HEK293T (cell line): ENCODE measurements around the gene LTA.

Source experiments
- CTCF ChIA-PET: fragments of 350-600 bp; formaldehyde crosslinking; extraction: SDS; loops from one replicate; lab custom pipeline; 2021; ENCODE audit warnings: antibody characterized with exemption, inconsistent platforms; lab: Yijun Ruan, JAX
- POLR2A ChIA-PET: fragments of 350-600 bp; formaldehyde crosslinking; extraction: SDS; loops from one replicate; lab custom pipeline; 2020; ENCODE audit warnings: antibody characterized with exemption, inconsistent platforms; lab: Yijun Ruan, JAX
- DNase-seq: peaks from one replicate; pipeline ENCODE4 v3.0.0; 2012; ENCODE audit warnings: mixed read lengths; ENCODE audit errors: extremely low spot score
- ARNT ChIP-seq: fragments of 450-650 bp; IDR thresholded peaks from 2 replicates; pipeline ENCODE4 v1.6.1; 2017; ENCODE audit warnings: mild to moderate bottlenecking
- BHLHE40 ChIP-seq: fragments of 450-650 bp; IDR thresholded peaks from 2 replicates; pipeline ENCODE4 v1.6.1; 2016; ENCODE audit warnings: mild to moderate bottlenecking, moderate library complexity, borderline replicate concordance
- CTBP1 ChIP-seq: fragments of 450-650 bp; IDR thresholded peaks from 2 replicates; pipeline ENCODE4 v1.6.1; 2016; ENCODE audit warnings: borderline replicate concordance
- ELF4 ChIP-seq: fragments of 450-650 bp; IDR thresholded peaks from 2 replicates; pipeline ENCODE4 v1.6.1; 2017; ENCODE audit warnings: antibody characterized with exemption
- FOXA1 ChIP-seq: fragments of 450-650 bp; IDR thresholded peaks from 2 replicates; pipeline ENCODE4 v1.6.1; 2016; ENCODE audit warnings: mild to moderate bottlenecking
- FOXK2 ChIP-seq: fragments of 450-650 bp; IDR thresholded peaks from 2 replicates; pipeline ENCODE4 v1.6.1; 2016; ENCODE audit warnings: mild to moderate bottlenecking
- FOXM1 ChIP-seq: fragments of 450-650 bp; IDR thresholded peaks from 2 replicates; pipeline ENCODE4 v1.6.1; 2017; ENCODE audit warnings: mild to moderate bottlenecking, borderline replicate concordance
- HDGF ChIP-seq: fragments of 450-650 bp; IDR thresholded peaks from 2 replicates; pipeline ENCODE4 v1.6.1; 2017; ENCODE audit warnings: antibody characterized with exemption, borderline replicate concordance
- L3MBTL2 ChIP-seq: fragments of 450-650 bp; conservative IDR thresholded peaks from 2 replicates; pipeline ENCODE4 v1.6.1; 2016; ENCODE audit warnings: mild to moderate bottlenecking
- LEF1 ChIP-seq: fragments of 450-650 bp; IDR thresholded peaks from 2 replicates; pipeline ENCODE4 v1.6.1; 2017; ENCODE audit warnings: mild to moderate bottlenecking, borderline replicate concordance
- NFRKB ChIP-seq: fragments of 450-650 bp; IDR thresholded peaks from 2 replicates; pipeline ENCODE4 v1.6.1; 2016; ENCODE audit warnings: mild to moderate bottlenecking, moderate library complexity
- PKNOX1 ChIP-seq: fragments of 450-650 bp; IDR thresholded peaks from 2 replicates; pipeline ENCODE4 v1.6.1; 2016
- SP1 ChIP-seq: fragments of 450-650 bp; IDR thresholded peaks from 2 replicates; pipeline ENCODE4 v1.6.1; 2017
- SUZ12 ChIP-seq: fragments of 450-650 bp; IDR thresholded peaks from 2 replicates; pipeline ENCODE4 v1.6.1; 2016; ENCODE audit warnings: mild to moderate bottlenecking
- TARDBP ChIP-seq: fragments of 450-650 bp; IDR thresholded peaks from 2 replicates; pipeline ENCODE4 v1.6.1; 2016
- ZNF384 ChIP-seq: fragments of 450-650 bp; IDR thresholded peaks from 2 replicates; pipeline ENCODE4 v1.6.1; 2016

The LTA gene

GRCh38 chr6:31533455-31533841 lies 38.6 kb upstream of the LTA start:
- CTCF ChIA-PET = no interaction called here
- no peak for DNase-seq
- TF ChIP-seq BHLHE40 (no peak), SUZ12 (no peak), NFRKB (no peak), FOXA1 (no peak), SP1 (no peak), ELF4 (no peak), FOXM1 (no peak), HDGF (no peak), CTBP1 (no peak), ZNF384 (no peak), TARDBP (no peak), L3MBTL2 (no peak), FOXK2 (no peak), PKNOX1 (no peak), ARNT (no peak), LEF1 (no peak)
- POLR2A ChIA-PET = no interaction called here

DNA sequence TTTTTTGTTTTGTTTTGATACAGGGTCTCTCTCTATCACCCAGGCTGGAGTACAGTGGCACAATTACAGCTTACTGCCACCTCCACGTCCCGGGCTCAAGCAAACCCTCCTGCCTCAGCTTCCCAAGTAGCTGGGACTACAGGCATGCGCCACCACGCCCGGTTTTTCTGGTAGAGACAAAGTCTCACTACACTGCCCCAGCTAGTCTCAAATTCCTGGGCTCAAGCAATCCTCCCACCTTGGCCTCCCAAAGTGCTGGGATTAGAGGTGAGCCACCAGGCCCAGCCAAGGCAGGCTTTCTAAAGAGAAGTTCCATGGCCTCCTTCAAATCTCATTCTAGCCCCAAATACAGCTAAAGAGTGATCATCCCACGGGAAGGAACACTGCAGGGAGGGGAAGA lies 38.1 kb upstream of the LTA start:
- no peak for DNase-seq
- CTCF ChIA-PET = no interaction called here
- POLR2A ChIA-PET = no interaction called here
- TF ChIP-seq FOXM1 (no peak), HDGF (no peak), NFRKB (no peak), SUZ12 (no peak), LEF1 (no peak), TARDBP (no peak), PKNOX1 (no peak), ARNT (no peak), CTBP1 (no peak), ELF4 (no peak), ZNF384 (no peak), FOXK2 (no peak), FOXA1 (no peak)

DNA sequence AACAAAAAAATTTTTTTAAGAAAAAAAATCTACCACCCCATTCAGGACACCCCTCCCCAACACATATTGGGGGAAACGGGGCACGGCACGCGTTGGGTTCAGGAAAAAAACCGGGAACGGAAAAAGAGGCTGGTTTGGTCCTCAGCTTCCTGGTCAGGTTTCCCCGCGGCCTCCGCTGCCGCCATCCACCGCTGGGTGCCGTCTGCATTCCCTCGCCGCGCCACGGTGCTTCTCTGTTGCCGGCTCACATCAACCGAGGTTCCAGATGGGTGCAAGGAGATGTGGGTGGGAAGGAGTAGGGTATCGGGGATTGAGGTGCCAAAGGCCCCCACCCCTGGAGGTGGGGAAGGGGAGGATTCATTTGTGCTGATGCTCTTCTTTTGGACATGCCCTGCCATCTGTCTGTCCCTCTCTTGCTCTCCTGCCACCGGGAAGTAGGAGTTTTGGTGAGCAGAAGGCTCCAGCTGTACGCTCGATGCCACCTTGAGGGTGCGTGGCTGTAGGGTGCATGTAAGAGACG lies 37.5 kb upstream of the LTA start:
- POLR2A ChIA-PET = no interaction called here
- no peak for DNase-seq
- no peak for TF ChIP-seq NFRKB
- TF ChIP-seq PKNOX1 = no peak
- no peak for TF ChIP-seq HDGF
- TF ChIP-seq FOXA1 = no peak
- TF ChIP-seq FOXK2 = no peak
- no peak for TF ChIP-seq L3MBTL2
- TF ChIP-seq ZNF384 = no peak
- TF ChIP-seq SUZ12 = no peak
- TF ChIP-seq TARDBP = no peak
- TF ChIP-seq ARNT = no peak
- no peak for TF ChIP-seq ELF4
- TF ChIP-seq SP1 = no peak
- CTCF ChIA-PET = no interaction called here

- ChIA-PET POLR2A (interaction anchor here (0.6 kb wide), 1 partner anchor 29 kb away, joined by 3 read pairs; no protein-coding TSS in a partner anchor), CTCF (no interaction called here)
- no peak for DNase-seq
- no peak for TF ChIP-seq NFRKB
- TF ChIP-seq ARNT = no peak
- TF ChIP-seq FOXM1 = no peak
- no peak for TF ChIP-seq BHLHE40
- no peak for TF ChIP-seq ELF4
- no peak for TF ChIP-seq TARDBP
- TF ChIP-seq L3MBTL2 = no peak
- no peak for TF ChIP-seq HDGF
These were observed 36.4 kb upstream of the LTA start for GRCh38 chr6:31535538-31536324.

DNA sequence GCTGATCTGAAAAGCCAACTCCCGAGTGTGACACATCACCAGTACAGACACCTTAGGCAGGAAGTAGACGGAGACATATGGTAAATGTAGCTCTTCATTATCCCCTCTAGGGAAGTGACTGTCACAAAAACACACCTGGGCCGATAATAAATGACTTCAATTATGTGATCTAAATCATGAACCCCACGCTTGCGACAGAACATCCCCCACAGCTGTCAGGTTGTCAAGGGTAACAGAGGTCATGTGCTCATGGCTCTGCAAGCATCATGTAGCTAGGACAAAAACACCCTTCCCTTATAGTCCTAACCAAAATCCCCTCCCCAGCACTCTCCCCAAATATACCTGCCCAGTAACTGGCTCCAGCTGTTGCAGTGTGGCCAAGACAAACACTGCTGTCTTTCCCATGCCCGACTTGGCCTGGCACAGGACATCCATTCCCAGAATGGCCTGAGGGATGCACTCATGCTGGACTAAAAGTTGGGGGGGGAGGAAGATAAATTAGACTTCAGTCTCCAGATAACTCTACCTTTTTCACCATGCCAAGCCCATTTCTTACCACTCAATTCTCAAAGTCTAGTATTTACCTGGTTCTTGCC lies 33.2 kb upstream of the LTA start:
- POLR2A ChIA-PET = interaction anchor here (1.2 to 6.9 kb wide), 3 partner anchors 10 to 44 kb away, joined by 4 to 114 read pairs (median 4); partner anchors contain the start of gene MCCD1
- CTCF ChIA-PET = interaction anchor here (0.8 kb wide), 1 partner anchor 59 kb away, joined by 3 read pairs; no protein-coding TSS in a partner anchor
- no peak for DNase-seq
- TF ChIP-seq TARDBP (no peak), NFRKB (no peak), FOXK2 (no peak), ZNF384 (no peak), FOXA1 (no peak), ELF4 (no peak), SUZ12 (no peak), PKNOX1 (no peak), CTBP1 (no peak), BHLHE40 (no peak), SP1 (no peak)
